HS-27A (cell line): ENCODE results near the gene PTPN3.

Experiments used
- DNase-seq: peaks from one replicate; pipeline ENCODE4 v3.0.0-alpha.2; 2012; ENCODE audit warnings: low read depth, missing footprints

The PTPN3 gene

GRCh38 chr9:109500421-109500974 is 2.4 kb upstream of the PTPN3 start:
- no peak for DNase-seq

- DNase-seq: no peak
Measured at GRCh38 chr9:109499631-109500410, 1.7 kb upstream of the PTPN3 start.

- no peak for DNase-seq
Measured at GRCh38 chr9:109499093-109499630, 1.1 kb upstream of the PTPN3 start.

- DNase-seq: no peak
Measured at GRCh38 chr9:109497226-109498153, 617 bp downstream of the PTPN3 start.

- no peak for DNase-seq
Measured at GRCh38 chr9:109496841-109497225, 1.3 kb downstream of the PTPN3 start.

- no peak for DNase-seq
Measured at GRCh38 chr9:109496218-109496617, 1.9 kb downstream of the PTPN3 start.

- no peak for DNase-seq
Measured at GRCh38 chr9:109493648-109494047, 4.5 kb downstream of the PTPN3 start.

- no peak for DNase-seq
Measured at GRCh38 chr9:109491590-109491989, 6.5 kb downstream of the PTPN3 start.

GRCh38 chr9:109488791-109489492 is 9.2 kb downstream of the PTPN3 start:
- no peak for DNase-seq

GRCh38 chr9:109488351-109488750 is 9.8 kb downstream of the PTPN3 start:
- no peak for DNase-seq

- DNase-seq: no peak
Measured at GRCh38 chr9:109487247-109487646, 10.9 kb downstream of the PTPN3 start.

- DNase-seq: no peak
Measured at GRCh38 chr9:109483744-109484429, 14.2 kb downstream of the PTPN3 start.

GRCh38 chr9:109482391-109482916 is 15.7 kb downstream of the PTPN3 start:
- no peak for DNase-seq

- no peak for DNase-seq
Measured at GRCh38 chr9:109481856-109482255, 16.3 kb downstream of the PTPN3 start.

- no peak for DNase-seq
Measured at GRCh38 chr9:109479822-109480221, 18.3 kb downstream of the PTPN3 start.

- DNase-seq: no peak
Measured at GRCh38 chr9:109478665-109479380, 19.3 kb downstream of the PTPN3 start.

- no peak for DNase-seq
Measured at GRCh38 chr9:109478051-109478563, 20.0 kb downstream of the PTPN3 start.

GRCh38 chr9:109477258-109478050 is 20.7 kb downstream of the PTPN3 start:
- no peak for DNase-seq

- no peak for DNase-seq
Measured at GRCh38 chr9:109476642-109477257, 21.4 kb downstream of the PTPN3 start.
